GM12892 (cell line): ENCODE data around the gene TSFM.
A peak's percentile ranks its signal among the peaks of the same experiment; 100 is the strongest.

Source experiments
- POLR2A ChIP-seq: IDR thresholded peaks from 2 replicates; pipeline ENCODE4 v1.6.1; 2011; ENCODE audit warnings: low read depth, low read length, control low read depth
- POLR2AphosphoS5 ChIP-seq: IDR thresholded peaks from 2 replicates; pipeline ENCODE4 v1.6.1; 2011; ENCODE audit warnings: low read depth, low read length, control low read depth

GRCh38 chr12:57771873-57772428 is 10.6 kb upstream of the TSFM start, which contains the start of gene METTL1:
- peak; percentile 90 for TF ChIP-seq POLR2A
- TF ChIP-seq POLR2AphosphoS5: peak; percentile 88
